ENCODE data around the gene CRIP2.

DNA sequence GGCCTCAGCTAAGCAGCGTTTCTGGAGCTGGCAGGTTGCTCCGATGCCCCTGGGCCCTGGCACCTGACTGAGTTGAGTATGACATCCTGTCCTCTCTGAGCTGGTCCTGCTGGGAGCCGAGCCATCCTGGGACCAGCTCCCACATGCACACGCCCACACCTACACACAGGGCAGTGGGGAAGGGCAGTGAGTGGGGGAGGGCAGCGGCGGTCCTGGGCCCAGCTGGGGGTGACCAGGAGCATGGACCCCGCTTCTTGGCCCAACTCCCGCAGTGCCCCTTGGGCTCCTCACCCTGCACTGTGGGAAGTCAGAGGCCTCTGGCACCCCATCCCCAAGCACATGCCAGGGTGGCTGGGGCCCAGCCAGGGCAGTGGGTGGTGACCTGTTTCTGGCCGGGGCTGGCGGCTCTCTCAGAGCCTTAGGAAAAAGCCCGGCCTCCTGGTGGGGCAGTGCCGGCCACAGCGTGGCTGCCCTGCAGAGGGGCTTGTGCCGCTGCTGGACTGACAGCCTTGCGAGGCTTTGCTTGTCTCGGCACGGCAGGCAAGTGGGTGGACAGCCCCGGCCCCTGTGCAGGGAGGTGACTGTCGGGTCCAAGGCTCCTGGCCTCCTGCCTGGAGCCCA is 5.9 kb upstream of the CRIP2 start:
- TF ChIP-seq CTCF (IDR thresholded peaks at IDR 0.05), result no peak
- no peak for TF ChIP-seq EZH2 (IDR thresholded peaks at IDR 0.05; ENCODE audit: borderline replicate concordance, insufficient read depth, low read depth, low read length, poor library complexity, severe bottlenecking)

All from B cell (primary cell).